ENCODE measurements around the gene MYH11. TPM values are rescaled to one million over a fixed set of nuclear protein-coding genes. Genes with fewer than 3 reads are reported as not detected.
A peak's percentile ranks its signal among the peaks of the same experiment; 100 is the strongest.

The MYH11 gene
- total RNA-seq, 1 experiment from 2014 or later: 0.05 TPM

DNA sequence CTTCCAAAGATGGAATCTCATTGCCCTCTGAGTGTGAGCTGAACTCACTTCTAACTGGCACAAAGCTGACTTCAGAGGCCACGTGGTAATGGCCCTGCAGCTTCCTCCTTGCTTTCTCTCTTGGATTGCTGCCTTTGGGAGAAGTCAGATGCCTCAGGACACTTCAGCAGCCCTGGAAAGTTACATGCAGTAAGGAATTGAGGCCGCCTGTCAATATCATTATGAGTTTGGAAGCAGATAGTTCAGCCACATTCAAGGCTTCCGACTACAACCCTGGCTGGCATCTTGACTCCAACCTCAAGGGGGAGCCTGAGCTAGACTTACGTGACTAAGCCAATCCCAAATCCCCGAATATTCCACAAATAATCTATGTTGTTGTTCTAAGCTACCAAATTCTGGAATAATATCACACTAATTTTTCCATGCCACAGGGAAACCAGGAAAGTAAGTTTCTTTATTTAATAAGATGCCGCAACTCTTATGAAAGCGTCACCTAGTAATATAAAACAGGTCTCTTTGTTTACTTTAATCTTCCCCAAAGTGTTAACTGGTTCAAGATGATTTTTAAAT lies 18.0 kb upstream of the MYH11 start:
- peaks cover 16% of the 10 kb centered on the region for H3K4me1 Mint-ChIP-seq (ENCODE audit: low read depth, unreplicated experiment)
- TF ChIP-seq, protein P1, sequence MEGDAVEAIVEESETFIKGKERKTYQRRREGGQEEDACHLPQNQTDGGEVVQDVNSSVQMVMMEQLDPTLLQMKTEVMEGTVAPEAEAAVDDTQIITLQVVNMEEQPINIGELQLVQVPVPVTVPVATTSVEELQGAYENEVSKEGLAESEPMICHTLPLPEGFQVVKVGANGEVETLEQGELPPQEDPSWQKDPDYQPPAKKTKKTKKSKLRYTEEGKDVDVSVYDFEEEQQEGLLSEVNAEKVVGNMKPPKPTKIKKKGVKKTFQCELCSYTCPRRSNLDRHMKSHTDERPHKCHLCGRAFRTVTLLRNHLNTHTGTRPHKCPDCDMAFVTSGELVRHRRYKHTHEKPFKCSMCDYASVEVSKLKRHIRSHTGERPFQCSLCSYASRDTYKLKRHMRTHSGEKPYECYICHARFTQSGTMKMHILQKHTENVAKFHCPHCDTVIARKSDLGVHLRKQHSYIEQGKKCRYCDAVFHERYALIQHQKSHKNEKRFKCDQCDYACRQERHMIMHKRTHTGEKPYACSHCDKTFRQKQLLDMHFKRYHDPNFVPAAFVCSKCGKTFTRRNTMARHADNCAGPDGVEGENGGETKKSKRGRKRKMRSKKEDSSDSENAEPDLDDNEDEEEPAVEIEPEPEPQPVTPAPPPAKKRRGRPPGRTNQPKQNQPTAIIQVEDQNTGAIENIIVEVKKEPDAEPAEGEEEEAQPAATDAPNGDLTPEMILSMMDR (IDR thresholded peaks at IDR 0.05; ENCODE audit: unreplicated experiment): peak; percentile 61
- no peak overlapping the region for H3K4me3 Mint-ChIP-seq (ENCODE audit: low read depth, unreplicated experiment)
- peaks cover 36% of the 10 kb centered on the region for H3K36me3 Mint-ChIP-seq (ENCODE audit: insufficient read depth, unreplicated experiment)
- no peaks in the 10 kb centered on the region for H3K27me3 Mint-ChIP-seq (ENCODE audit: unreplicated experiment)
- CTCF ChIA-PET: interaction anchor here (0.6 to 1.8 kb wide), 10 partner anchors 13 to 253 kb away, joined by 3 to 8 read pairs (median 5); partner anchors contain the start of gene CEP20
- DNase-seq: peak; percentile 68
- no peaks in the 10 kb centered on the region for H3K9me3 Mint-ChIP-seq (ENCODE audit: low read depth, unreplicated experiment)
- intact Hi-C loops (cut with micrococcal nuclease; ENCODE audit: unreplicated experiment): loop anchor here (1.0 to 5.0 kb wide), 2 partner anchors 197 to 252 kb away; no protein-coding TSS in a partner anchor
- no peak overlapping the region for H3K27ac Mint-ChIP-seq (ENCODE audit: unreplicated experiment)
- no TSS peak for BruUV-seq (replicated peaks)

- BruUV-seq (replicated peaks): no TSS peak
- Mint-ChIP-seq H3K9me3 (ENCODE audit: low read depth, unreplicated experiment) (no peaks in the 10 kb centered on the region), H3K36me3 (ENCODE audit: insufficient read depth, unreplicated experiment) (peaks cover 30% of the 10 kb centered on the region), H3K4me1 (ENCODE audit: low read depth, unreplicated experiment) (peaks cover 8% of the 10 kb centered on the region), H3K4me3 (ENCODE audit: low read depth, unreplicated experiment) (no peak overlapping the region), H3K27ac (ENCODE audit: unreplicated experiment) (no peak overlapping the region), H3K27me3 (ENCODE audit: unreplicated experiment) (no peaks in the 10 kb centered on the region)
- no peak for DNase-seq
- CTCF ChIA-PET: interaction anchor here (0.7 to 1.8 kb wide), 2 partner anchors 14 to 184 kb away, joined by 3 to 7 read pairs; no protein-coding TSS in a partner anchor
- TF ChIP-seq, protein P1 (IDR thresholded peaks at IDR 0.05; ENCODE audit: unreplicated experiment): no peak
- intact Hi-C loops (cut with micrococcal nuclease; ENCODE audit: unreplicated experiment): loop anchor here (5.0 kb wide), 1 partner anchor 199 kb away; no protein-coding TSS in a partner anchor
These were observed 16.9 kb upstream of the MYH11 start for GRCh38 chr16:15873737-15874136.

DNA sequence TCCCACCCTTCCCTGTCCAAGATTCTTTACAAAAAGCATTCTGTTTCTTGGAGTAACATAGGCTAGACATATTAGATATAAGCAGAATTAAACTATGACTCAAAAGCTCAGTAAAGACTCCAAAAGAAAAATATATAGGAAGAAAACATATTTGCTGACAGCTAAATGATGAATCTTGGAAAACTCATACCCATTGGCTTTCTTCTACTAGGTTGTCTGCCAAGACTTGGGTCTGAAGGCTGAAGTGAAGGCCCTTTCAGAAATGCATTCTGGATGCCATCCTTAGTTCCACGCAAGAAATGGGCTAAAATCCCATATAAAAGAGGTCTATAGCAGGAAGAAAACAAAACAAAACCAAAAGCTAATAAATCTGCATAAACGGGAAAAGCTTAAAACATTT lies 16.5 kb upstream of the MYH11 start:
- no peak for DNase-seq
- H3K27ac Mint-ChIP-seq (ENCODE audit: unreplicated experiment): no peak overlapping the region
- CTCF ChIA-PET: interaction anchor here (0.7 kb wide), 1 partner anchor 184 kb away, joined by 3 read pairs; no protein-coding TSS in a partner anchor
- intact Hi-C loops (cut with micrococcal nuclease; ENCODE audit: unreplicated experiment): loop anchor here (5.0 kb wide), 1 partner anchor 199 kb away; no protein-coding TSS in a partner anchor
- TF ChIP-seq, protein P1 (IDR thresholded peaks at IDR 0.05; ENCODE audit: unreplicated experiment): no peak
- H3K4me1 Mint-ChIP-seq (ENCODE audit: low read depth, unreplicated experiment): peaks cover 7% of the 10 kb centered on the region
- H3K4me3 Mint-ChIP-seq (ENCODE audit: low read depth, unreplicated experiment): no peak overlapping the region
- no peaks in the 10 kb centered on the region for H3K9me3 Mint-ChIP-seq (ENCODE audit: low read depth, unreplicated experiment)
- peaks cover 29% of the 10 kb centered on the region for H3K36me3 Mint-ChIP-seq (ENCODE audit: insufficient read depth, unreplicated experiment)
- no peaks in the 10 kb centered on the region for H3K27me3 Mint-ChIP-seq (ENCODE audit: unreplicated experiment)
- BruUV-seq (replicated peaks): no TSS peak

DNA sequence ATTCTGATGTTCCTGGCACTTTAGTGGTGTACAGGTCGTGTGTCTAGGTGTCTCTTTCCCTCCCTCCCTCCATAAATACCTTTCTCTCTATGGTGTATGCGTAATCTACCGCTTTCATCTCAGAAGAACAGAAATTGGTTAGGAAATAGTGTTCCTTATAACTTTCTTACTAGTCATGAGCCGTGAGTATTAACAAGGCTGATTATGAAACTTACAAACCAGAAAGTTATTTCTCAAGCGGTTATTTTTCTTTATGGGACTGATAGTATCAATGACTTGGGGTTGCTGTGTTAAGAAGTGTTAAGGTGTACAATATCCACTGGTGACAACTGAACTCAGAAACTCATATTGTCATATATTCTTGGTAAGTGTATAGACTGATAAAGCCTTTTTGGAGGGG lies 13.2 kb upstream of the MYH11 start:
- Mint-ChIP-seq H3K27ac (ENCODE audit: unreplicated experiment) (no peak overlapping the region), H3K36me3 (ENCODE audit: insufficient read depth, unreplicated experiment) (peaks cover 35% of the 10 kb centered on the region), H3K27me3 (ENCODE audit: unreplicated experiment) (no peaks in the 10 kb centered on the region), H3K4me3 (ENCODE audit: low read depth, unreplicated experiment) (no peak overlapping the region), H3K4me1 (ENCODE audit: low read depth, unreplicated experiment) (peaks cover 6% of the 10 kb centered on the region), H3K9me3 (ENCODE audit: low read depth, unreplicated experiment) (no peaks in the 10 kb centered on the region)
- no peak for DNase-seq
- TF ChIP-seq, protein P1 (IDR thresholded peaks at IDR 0.05; ENCODE audit: unreplicated experiment): no peak
- CTCF ChIA-PET: no interaction called here
- intact Hi-C loops (cut with micrococcal nuclease; ENCODE audit: unreplicated experiment): loop anchor here (5.0 kb wide), 1 partner anchor 202 kb away; no protein-coding TSS in a partner anchor
- no TSS peak for BruUV-seq (replicated peaks)

Measured in Calu3 (cell line).